ENCODE results near the gene SLC16A12.

- TF ChIP-seq, protein P1, sequence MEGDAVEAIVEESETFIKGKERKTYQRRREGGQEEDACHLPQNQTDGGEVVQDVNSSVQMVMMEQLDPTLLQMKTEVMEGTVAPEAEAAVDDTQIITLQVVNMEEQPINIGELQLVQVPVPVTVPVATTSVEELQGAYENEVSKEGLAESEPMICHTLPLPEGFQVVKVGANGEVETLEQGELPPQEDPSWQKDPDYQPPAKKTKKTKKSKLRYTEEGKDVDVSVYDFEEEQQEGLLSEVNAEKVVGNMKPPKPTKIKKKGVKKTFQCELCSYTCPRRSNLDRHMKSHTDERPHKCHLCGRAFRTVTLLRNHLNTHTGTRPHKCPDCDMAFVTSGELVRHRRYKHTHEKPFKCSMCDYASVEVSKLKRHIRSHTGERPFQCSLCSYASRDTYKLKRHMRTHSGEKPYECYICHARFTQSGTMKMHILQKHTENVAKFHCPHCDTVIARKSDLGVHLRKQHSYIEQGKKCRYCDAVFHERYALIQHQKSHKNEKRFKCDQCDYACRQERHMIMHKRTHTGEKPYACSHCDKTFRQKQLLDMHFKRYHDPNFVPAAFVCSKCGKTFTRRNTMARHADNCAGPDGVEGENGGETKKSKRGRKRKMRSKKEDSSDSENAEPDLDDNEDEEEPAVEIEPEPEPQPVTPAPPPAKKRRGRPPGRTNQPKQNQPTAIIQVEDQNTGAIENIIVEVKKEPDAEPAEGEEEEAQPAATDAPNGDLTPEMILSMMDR (IDR thresholded peaks at IDR 0.05): no peak
- TF ChIP-seq NR3C1 (CRISPR knock-in tag; conservative IDR thresholded peaks at IDR 0.05; ENCODE audit: low read depth): no peak
- no peak for TF ChIP-seq NR1H2 (CRISPR knock-in tag; IDR thresholded peaks at IDR 0.05)
- no peak for TF ChIP-seq NR2C2 (CRISPR knock-in tag; IDR thresholded peaks at IDR 0.05)
- no peak for TF ChIP-seq NFE2L1 (CRISPR knock-in tag; IDR thresholded peaks at IDR 0.05)
- no peak for TF ChIP-seq ZNF138 (CRISPR knock-in tag; conservative IDR thresholded peaks at IDR 0.05)
- TF ChIP-seq CBFB (CRISPR knock-in tag; IDR thresholded peaks at IDR 0.05; ENCODE audit: low read depth): no peak
These were observed 83.2 kb downstream of the SLC16A12 start for GRCh38 chr10:89452193-89452592.
